Adipocyte (in vitro differentiated cells): Measurements from ENCODE around the gene RANBP9.

ENCODE experiments used
- DNase-seq: peaks from one replicate; pipeline ENCODE4 v3.0.0-alpha.2; 2015; ENCODE audit warnings: low read depth
- H3K27me3 ChIP-seq: replicated peaks from 2 replicates; pipeline ENCODE4 v1.7.0; 2013; ENCODE audit warnings: mild to moderate bottlenecking, low read length, moderate library complexity; ENCODE audit not compliant: control insufficient read depth, insufficient read depth
- H3K36me3 ChIP-seq: 2 replicates; pipeline ENCODE4 v1.7.0; 2013; ENCODE audit warnings: low read length, mild to moderate bottlenecking, moderate library complexity; ENCODE audit not compliant: control insufficient read depth, insufficient read depth, severe bottlenecking
- H3K4me1 ChIP-seq: 2 replicates; pipeline ENCODE4 v1.7.0; 2013; ENCODE audit warnings: mild to moderate bottlenecking, low read length, moderate library complexity; ENCODE audit not compliant: control insufficient read depth, insufficient read depth
- H3K4me3 ChIP-seq: 2 replicates; pipeline ENCODE4 v1.7.0; 2013; ENCODE audit warnings: mild to moderate bottlenecking, low read length, moderate library complexity
- H3K9ac ChIP-seq: 2 replicates; pipeline ENCODE4 v1.7.0; 2013; ENCODE audit warnings: mild to moderate bottlenecking, low read length, moderate library complexity
- H3K9me3 ChIP-seq: 2 replicates; pipeline ENCODE4 v1.7.0; 2013; ENCODE audit warnings: mild to moderate bottlenecking, low read length, moderate library complexity; ENCODE audit not compliant: control insufficient read depth

RANBP9 gene

GRCh38 chr6:13674533-13675190 lies 37.0 kb downstream of the RANBP9 start:
- Histone ChIP-seq H3K36me3 (no peaks in the 10 kb centered on the region), H3K9ac (no peak overlapping the region), H3K4me3 (no peak overlapping the region), H3K9me3 (peaks cover 4% of the 10 kb centered on the region), H3K27me3 (no peaks in the 10 kb centered on the region), H3K4me1 (peaks cover 7% of the 10 kb centered on the region)
- no peak for DNase-seq

GRCh38 chr6:13673825-13674444 lies 37.7 kb downstream of the RANBP9 start:
- H3K9ac ChIP-seq = no peak overlapping the region
- peaks cover 7% of the 10 kb centered on the region for H3K4me1 ChIP-seq
- DNase-seq = no peak
- no peaks in the 10 kb centered on the region for H3K36me3 ChIP-seq
- peaks cover 3% of the 10 kb centered on the region for H3K9me3 ChIP-seq
- no peaks in the 10 kb centered on the region for H3K27me3 ChIP-seq
- no peak overlapping the region for H3K4me3 ChIP-seq

GRCh38 chr6:13673368-13673767 lies 38.3 kb downstream of the RANBP9 start:
- DNase-seq = no peak
- Histone ChIP-seq H3K4me1 (peaks cover 7% of the 10 kb centered on the region), H3K9me3 (peaks cover 3% of the 10 kb centered on the region), H3K36me3 (no peaks in the 10 kb centered on the region), H3K4me3 (no peak overlapping the region), H3K27me3 (no peaks in the 10 kb centered on the region), H3K9ac (no peak overlapping the region)

- DNase-seq = no peak
- no peak overlapping the region for H3K9ac ChIP-seq
- H3K27me3 ChIP-seq = no peaks in the 10 kb centered on the region
- no peaks in the 10 kb centered on the region for H3K36me3 ChIP-seq
- peaks cover 3% of the 10 kb centered on the region for H3K9me3 ChIP-seq
- no peak overlapping the region for H3K4me3 ChIP-seq
- H3K4me1 ChIP-seq = peaks cover 11% of the 10 kb centered on the region
Measured at GRCh38 chr6:13672904-13673303, 38.7 kb downstream of the RANBP9 start.

- Histone ChIP-seq H3K36me3 (no peaks in the 10 kb centered on the region), H3K4me3 (no peak overlapping the region), H3K9ac (no peak overlapping the region), H3K9me3 (no peaks in the 10 kb centered on the region), H3K27me3 (no peaks in the 10 kb centered on the region), H3K4me1 (peaks cover 24% of the 10 kb centered on the region)
- DNase-seq = peak; percentile 28
Measured at GRCh38 chr6:13671548-13672127, 40.0 kb downstream of the RANBP9 start.

GRCh38 chr6:13669476-13669875 lies 42.2 kb downstream of the RANBP9 start:
- DNase-seq = no peak
- no peak overlapping the region for H3K9ac ChIP-seq

GRCh38 chr6:13668291-13668928 lies 43.2 kb downstream of the RANBP9 start:
- Histone ChIP-seq H3K4me3 (no peak overlapping the region), H3K9me3 (no peaks in the 10 kb centered on the region), H3K27me3 (no peaks in the 10 kb centered on the region), H3K36me3 (no peaks in the 10 kb centered on the region), H3K9ac (no peak overlapping the region), H3K4me1 (peaks cover 45% of the 10 kb centered on the region)
- no peak for DNase-seq

More at GRCh38 chr6:13669476-13669875, 42.2 kb downstream of the RANBP9 start:
- H3K9me3 ChIP-seq = no peaks in the 10 kb centered on the region
- no peak overlapping the region for H3K4me3 ChIP-seq
- H3K4me1 ChIP-seq = peaks cover 34% of the 10 kb centered on the region
- no peaks in the 10 kb centered on the region for H3K27me3 ChIP-seq
- H3K36me3 ChIP-seq = no peaks in the 10 kb centered on the region

GRCh38 chr6:13667655-13668054 lies 44.0 kb downstream of the RANBP9 start:
- Histone ChIP-seq H3K27me3 (no peaks in the 10 kb centered on the region), H3K4me1 (peaks cover 50% of the 10 kb centered on the region), H3K36me3 (no peaks in the 10 kb centered on the region), H3K9me3 (no peaks in the 10 kb centered on the region), H3K9ac (no peak overlapping the region), H3K4me3 (no peak overlapping the region)
- no peak for DNase-seq

GRCh38 chr6:13666194-13667105 lies 45.2 kb downstream of the RANBP9 start:
- H3K36me3 ChIP-seq = no peaks in the 10 kb centered on the region
- no peak overlapping the region for H3K4me3 ChIP-seq
- no peaks in the 10 kb centered on the region for H3K9me3 ChIP-seq
- DNase-seq = no peak
- H3K4me1 ChIP-seq = peaks cover 47% of the 10 kb centered on the region
- H3K27me3 ChIP-seq = no peaks in the 10 kb centered on the region
- no peak overlapping the region for H3K9ac ChIP-seq

- Histone ChIP-seq H3K9me3 (no peaks in the 10 kb centered on the region), H3K4me1 (peaks cover 54% of the 10 kb centered on the region), H3K9ac (no peak overlapping the region), H3K36me3 (no peaks in the 10 kb centered on the region), H3K4me3 (no peak overlapping the region), H3K27me3 (no peaks in the 10 kb centered on the region)
- peak; percentile 77 for DNase-seq
Measured at GRCh38 chr6:13664703-13665352, 46.8 kb downstream of the RANBP9 start.
